ENCODE results near the gene CC2D1A. TPM values are rescaled to one million over a fixed set of nuclear protein-coding genes. Genes with fewer than 3 reads are reported as not detected.

CC2D1A gene
- total and polyA plus RNA-seq, 2 donors from 2014 or later: 28.8 to 36.9 TPM

GRCh38 chr19:13955662-13956364 lies 49.8 kb downstream of the CC2D1A start:
- intact Hi-C loops (cut with DNase I): no loop called here
- Histone ChIP-seq H3K9ac (ENCODE audit: low read length in 3 of 3) (no peak overlapping the region), H3K36me3 (ENCODE audit: control insufficient read depth in 2 of 3, insufficient read depth in 3 of 3, low read length in 3 of 3) (peaks cover 0 to 24% (median 8%) of the 10 kb centered on the region in 3 donors), H3K4me1 (ENCODE audit: control insufficient read depth in 2 of 3, insufficient read depth in 2 of 3, low read depth in 1 of 3, low read length in 3 of 3) (peaks cover 0 to 11% (median 10%) of the 10 kb centered on the region in 3 donors), H3K4me3 (ENCODE audit: low read length in 3 of 3) (no peak overlapping the region), H3K9me3 (ENCODE audit: control insufficient read depth in 2 of 3, insufficient read depth in 1 of 3, low read length in 3 of 3) (no peaks in the 10 kb centered on the region), H3K27me3 (ENCODE audit: control insufficient read depth, insufficient read depth, low read length) (no peaks in the 10 kb centered on the region), H3K27ac (ENCODE audit: low read depth in 2 of 2, low read length in 2 of 2) (no peak overlapping the region)
- DNase-seq (no peak), FAIRE-seq (no peak)
- no peak for TF ChIP-seq CTCF (IDR thresholded peaks at IDR 0.05; ENCODE audit: borderline replicate concordance, extremely low read depth, insufficient read depth)

- peaks cover 0 to 24% (median 8%) of the 10 kb centered on the region in 3 donors for H3K36me3 ChIP-seq (ENCODE audit: control insufficient read depth in 2 of 3, insufficient read depth in 3 of 3, low read length in 3 of 3)
- no peaks in the 10 kb centered on the region for H3K27me3 ChIP-seq (ENCODE audit: control insufficient read depth, insufficient read depth, low read length)
- no peak overlapping the region for H3K9ac ChIP-seq (ENCODE audit: low read length in 3 of 3)
- DNase-seq (peak in 1 of 5 donors; percentile 79), FAIRE-seq (no peak)
- peaks cover 0 to 11% (median 10%) of the 10 kb centered on the region in 3 donors for H3K4me1 ChIP-seq (ENCODE audit: control insufficient read depth in 2 of 3, insufficient read depth in 2 of 3, low read depth in 1 of 3, low read length in 3 of 3)
- intact Hi-C loops (cut with DNase I): no loop called here
- H3K9me3 ChIP-seq (ENCODE audit: control insufficient read depth in 2 of 3, insufficient read depth in 1 of 3, low read length in 3 of 3): no peaks in the 10 kb centered on the region
- no peak overlapping the region for H3K27ac ChIP-seq (ENCODE audit: low read depth in 2 of 2, low read length in 2 of 2)
- H3K4me3 ChIP-seq (ENCODE audit: low read length in 3 of 3): no peak overlapping the region
- no peak for TF ChIP-seq CTCF (IDR thresholded peaks at IDR 0.05; ENCODE audit: borderline replicate concordance, extremely low read depth, insufficient read depth)
These were observed 50.4 kb downstream of the CC2D1A start for GRCh38 chr19:13956365-13956744.

- Histone ChIP-seq H3K9ac (ENCODE audit: low read length in 3 of 3) (no peak overlapping the region), H3K4me3 (ENCODE audit: low read length in 3 of 3) (no peak overlapping the region), H3K9me3 (ENCODE audit: control insufficient read depth in 2 of 3, insufficient read depth in 1 of 3, low read length in 3 of 3) (no peaks in the 10 kb centered on the region), H3K4me1 (ENCODE audit: control insufficient read depth in 2 of 3, insufficient read depth in 2 of 3, low read depth in 1 of 3, low read length in 3 of 3) (peaks cover 0 to 11% (median 10%) of the 10 kb centered on the region in 3 donors), H3K27ac (ENCODE audit: low read depth in 2 of 2, low read length in 2 of 2) (no peak overlapping the region), H3K27me3 (ENCODE audit: control insufficient read depth, insufficient read depth, low read length) (no peaks in the 10 kb centered on the region), H3K36me3 (ENCODE audit: control insufficient read depth in 2 of 3, insufficient read depth in 3 of 3, low read length in 3 of 3) (peaks cover 0 to 24% (median 8%) of the 10 kb centered on the region in 3 donors)
- no peak for TF ChIP-seq CTCF (IDR thresholded peaks at IDR 0.05; ENCODE audit: borderline replicate concordance, extremely low read depth, insufficient read depth)
- intact Hi-C loops (cut with DNase I): no loop called here
- DNase-seq (no peak), FAIRE-seq (no peak)
These were observed 51.0 kb downstream of the CC2D1A start for GRCh38 chr19:13957051-13957450.

All from kidney (tissue), 14 donors.